ENCODE measurements around the gene CERS6.
A peak's percentile ranks its signal among the peaks of the same experiment; 100 is the strongest.

CERS6 gene

GRCh38 chr2:168611091-168611490 is 155.0 kb downstream of the CERS6 start:
- Mint-ChIP-seq H3K4me3 (no peak overlapping the region), H3K36me3 (peaks cover 30% of the 10 kb centered on the region), H3K4me1 (ENCODE audit: low read depth) (peaks cover 39% of the 10 kb centered on the region), H3K27ac (no peak overlapping the region), H3K27me3 (no peaks in the 10 kb centered on the region), H3K9me3 (ENCODE audit: low read depth) (peaks cover 11% of the 10 kb centered on the region)

DNA sequence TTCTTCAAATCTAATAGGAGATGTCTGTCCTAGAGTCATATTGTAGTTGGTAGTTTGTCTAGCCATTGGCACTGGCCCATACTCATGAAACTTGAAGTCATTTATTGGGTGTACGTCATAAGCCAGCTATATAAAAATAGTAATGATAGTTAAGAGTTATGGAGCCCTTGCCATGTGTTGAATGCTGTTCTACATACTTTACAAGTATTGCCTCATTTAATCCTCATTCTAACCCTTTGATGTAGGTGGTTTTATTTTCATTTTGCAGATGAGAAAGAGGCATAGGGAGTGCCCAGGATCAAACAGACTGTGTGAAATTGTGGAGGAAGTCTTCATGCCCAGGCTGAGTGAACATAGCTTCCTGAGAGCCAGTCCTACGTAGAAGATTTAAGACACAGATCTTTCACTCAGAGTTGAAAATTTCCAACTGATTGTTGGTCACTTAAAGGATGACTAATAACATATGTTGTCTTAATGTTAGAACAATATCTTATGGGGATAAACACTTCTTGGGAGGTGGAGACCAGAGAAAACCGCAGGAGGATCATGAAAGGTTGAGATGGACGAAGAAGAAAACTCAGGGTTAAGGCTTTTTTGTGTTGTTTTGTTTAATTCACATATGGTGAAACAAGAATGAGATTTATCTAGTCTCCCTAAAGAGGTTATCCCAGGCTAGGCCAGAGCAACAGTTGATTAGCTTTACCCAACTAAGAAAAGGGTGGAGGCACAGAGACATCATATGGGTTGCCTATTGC is 156.0 kb downstream of the CERS6 start:
- peaks cover 27% of the 10 kb centered on the region for H3K36me3 Mint-ChIP-seq
- peaks cover 45% of the 10 kb centered on the region for H3K4me1 Mint-ChIP-seq (ENCODE audit: low read depth)
- no peaks in the 10 kb centered on the region for H3K27me3 Mint-ChIP-seq
- peaks cover 5% of the 10 kb centered on the region for H3K9me3 Mint-ChIP-seq (ENCODE audit: low read depth)
- H3K27ac Mint-ChIP-seq, result peak overlapping the region; percentile 61
- H3K4me3 Mint-ChIP-seq, result peak overlapping the region; percentile 51

DNA sequence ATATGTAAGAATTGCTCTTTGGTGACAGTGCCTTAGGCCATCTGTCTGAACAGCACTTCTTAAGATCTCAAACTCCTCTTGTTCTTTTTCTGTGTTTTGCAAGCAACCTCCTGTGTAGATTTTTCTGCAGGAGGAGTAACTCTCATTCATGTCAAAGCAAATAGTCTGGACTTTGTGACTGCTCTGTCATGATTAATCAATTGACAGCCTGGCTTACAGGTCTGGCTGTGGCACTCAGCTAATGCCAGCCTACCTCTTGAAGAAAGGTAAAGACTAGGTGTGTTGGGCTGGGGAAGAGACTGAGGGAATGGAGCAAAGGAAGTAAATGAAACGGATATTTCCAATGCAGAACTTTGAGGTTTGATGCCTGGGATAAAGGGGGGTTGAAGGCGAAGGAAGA is 156.6 kb downstream of the CERS6 start:
- no peak overlapping the region for H3K4me3 Mint-ChIP-seq
- peaks cover 45% of the 10 kb centered on the region for H3K4me1 Mint-ChIP-seq (ENCODE audit: low read depth)
- no peak overlapping the region for H3K27ac Mint-ChIP-seq
- peaks cover 29% of the 10 kb centered on the region for H3K36me3 Mint-ChIP-seq
- H3K27me3 Mint-ChIP-seq, result no peaks in the 10 kb centered on the region
- peaks cover 6% of the 10 kb centered on the region for H3K9me3 Mint-ChIP-seq (ENCODE audit: low read depth)

DNA sequence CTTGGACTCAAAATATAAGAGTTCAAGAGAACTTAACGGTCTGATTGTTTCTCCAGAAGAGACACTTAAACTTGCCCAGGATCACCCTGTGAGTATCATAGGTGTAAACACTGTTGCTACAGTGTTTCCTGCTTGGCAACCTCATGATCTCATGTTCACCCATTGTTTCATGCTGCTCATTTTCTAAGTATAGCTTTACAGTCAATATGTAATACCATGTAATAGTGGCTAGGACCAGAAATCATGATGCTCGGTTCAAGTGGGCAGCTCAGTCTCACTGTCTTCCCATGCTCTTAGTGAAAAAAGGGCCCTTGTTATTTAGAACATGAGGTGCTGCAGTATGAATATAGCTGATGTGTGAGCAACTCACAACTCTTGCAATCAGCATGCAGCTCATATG is 157.5 kb downstream of the CERS6 start:
- H3K36me3 Mint-ChIP-seq, result peaks cover 27% of the 10 kb centered on the region
- peaks cover 6% of the 10 kb centered on the region for H3K9me3 Mint-ChIP-seq (ENCODE audit: low read depth)
- no peak overlapping the region for H3K4me3 Mint-ChIP-seq
- H3K27ac Mint-ChIP-seq, result no peak overlapping the region
- no peaks in the 10 kb centered on the region for H3K27me3 Mint-ChIP-seq
- H3K4me1 Mint-ChIP-seq (ENCODE audit: low read depth), result peaks cover 41% of the 10 kb centered on the region

GRCh38 chr2:168614172-168615018 is 158.3 kb downstream of the CERS6 start:
- peaks cover 21% of the 10 kb centered on the region for H3K36me3 Mint-ChIP-seq
- peaks cover 6% of the 10 kb centered on the region for H3K9me3 Mint-ChIP-seq (ENCODE audit: low read depth)
- H3K4me1 Mint-ChIP-seq (ENCODE audit: low read depth), result peaks cover 40% of the 10 kb centered on the region
- no peaks in the 10 kb centered on the region for H3K27me3 Mint-ChIP-seq
- H3K27ac Mint-ChIP-seq, result peak overlapping the region; percentile 24
- H3K4me3 Mint-ChIP-seq, result no peak overlapping the region

DNA sequence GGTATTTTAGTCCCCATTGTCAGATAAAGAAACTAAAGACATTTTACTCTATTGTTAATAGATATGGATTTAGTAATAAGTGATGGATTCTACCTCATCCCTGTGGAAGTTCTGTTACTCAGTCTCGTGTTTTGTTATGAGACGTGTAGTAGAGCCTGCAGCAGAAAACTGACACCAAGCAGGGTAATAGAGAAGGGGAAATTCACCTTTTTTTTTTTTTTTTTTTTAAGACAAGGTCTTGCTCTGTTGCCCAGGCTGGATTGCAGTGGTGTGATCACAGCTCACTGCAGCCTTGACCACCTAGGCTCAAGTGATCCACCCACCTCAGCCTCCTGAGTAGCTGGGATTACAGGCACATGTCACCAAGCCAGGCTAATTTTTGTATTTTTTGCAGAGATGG is 164.5 kb downstream of the CERS6 start:
- no peak overlapping the region for H3K4me3 Mint-ChIP-seq
- no peak overlapping the region for H3K27ac Mint-ChIP-seq
- peaks cover 3% of the 10 kb centered on the region for H3K9me3 Mint-ChIP-seq (ENCODE audit: low read depth)
- H3K27me3 Mint-ChIP-seq, result no peaks in the 10 kb centered on the region
- peaks cover 6% of the 10 kb centered on the region for H3K36me3 Mint-ChIP-seq
- H3K4me1 Mint-ChIP-seq (ENCODE audit: low read depth), result peaks cover 41% of the 10 kb centered on the region

GRCh38 chr2:168622559-168622958 is 166.5 kb downstream of the CERS6 start:
- Mint-ChIP-seq H3K36me3 (no peaks in the 10 kb centered on the region), H3K4me3 (no peak overlapping the region), H3K4me1 (ENCODE audit: low read depth) (peaks cover 44% of the 10 kb centered on the region), H3K27me3 (no peaks in the 10 kb centered on the region), H3K27ac (no peak overlapping the region), H3K9me3 (ENCODE audit: low read depth) (no peaks in the 10 kb centered on the region)

DNA sequence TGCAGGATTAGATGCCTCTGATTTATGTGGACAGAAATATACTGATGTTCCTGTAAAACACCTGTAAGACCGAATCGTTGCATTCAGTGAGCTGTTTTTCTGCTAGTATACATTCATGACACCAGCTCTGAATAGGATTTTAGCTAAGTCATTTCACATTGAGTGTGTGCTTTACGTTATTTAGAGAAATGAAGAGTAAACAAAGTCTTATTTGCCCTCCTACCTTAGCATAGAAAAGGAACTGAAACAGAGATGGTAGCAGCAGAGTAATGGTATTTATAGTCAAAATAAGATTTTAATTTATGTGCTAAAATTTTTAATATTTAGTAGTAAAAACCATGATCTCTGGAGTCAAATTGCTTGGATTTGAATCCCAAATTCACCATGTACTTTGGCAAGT is 168.0 kb downstream of the CERS6 start:
- Mint-ChIP-seq H3K4me3 (no peak overlapping the region), H3K9me3 (ENCODE audit: low read depth) (no peaks in the 10 kb centered on the region), H3K36me3 (peaks cover 3% of the 10 kb centered on the region), H3K4me1 (ENCODE audit: low read depth) (peaks cover 47% of the 10 kb centered on the region), H3K27me3 (no peaks in the 10 kb centered on the region), H3K27ac (no peak overlapping the region)

GRCh38 chr2:168626096-168626495 is 170.0 kb downstream of the CERS6 start:
- H3K9me3 Mint-ChIP-seq (ENCODE audit: low read depth), result no peaks in the 10 kb centered on the region
- no peak overlapping the region for H3K4me3 Mint-ChIP-seq
- H3K36me3 Mint-ChIP-seq, result peaks cover 5% of the 10 kb centered on the region
- no peaks in the 10 kb centered on the region for H3K27me3 Mint-ChIP-seq
- H3K4me1 Mint-ChIP-seq (ENCODE audit: low read depth), result peaks cover 42% of the 10 kb centered on the region
- peak overlapping the region; percentile 1 for H3K27ac Mint-ChIP-seq

GRCh38 chr2:168626647-168627046 is 170.6 kb downstream of the CERS6 start:
- no peaks in the 10 kb centered on the region for H3K9me3 Mint-ChIP-seq (ENCODE audit: low read depth)
- H3K4me3 Mint-ChIP-seq, result no peak overlapping the region
- H3K27me3 Mint-ChIP-seq, result no peaks in the 10 kb centered on the region
- peaks cover 39% of the 10 kb centered on the region for H3K4me1 Mint-ChIP-seq (ENCODE audit: low read depth)
- H3K36me3 Mint-ChIP-seq, result peaks cover 5% of the 10 kb centered on the region
- no peak overlapping the region for H3K27ac Mint-ChIP-seq

DNA sequence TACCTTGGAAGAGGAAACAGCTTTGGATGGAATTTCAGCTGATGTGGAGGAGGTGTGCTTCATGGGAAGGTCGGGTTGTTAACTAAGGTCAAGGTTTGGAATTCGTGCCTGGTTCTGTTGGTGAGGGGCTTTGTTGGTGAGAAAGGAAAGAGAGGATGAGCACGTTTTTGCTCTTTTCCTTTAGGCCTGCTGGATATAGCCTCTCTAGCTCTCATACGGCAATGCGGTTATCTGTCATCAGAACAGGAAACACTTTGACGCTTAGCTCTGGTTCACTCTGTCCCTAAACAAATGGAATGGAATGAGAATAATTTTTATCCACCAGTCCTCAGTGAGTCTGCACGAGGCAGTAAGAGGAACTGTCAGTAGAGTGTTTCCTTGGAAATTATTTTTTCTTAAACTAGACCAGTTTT is 176.6 kb downstream of the CERS6 start:
- peaks cover 17% of the 10 kb centered on the region for H3K4me1 Mint-ChIP-seq (ENCODE audit: low read depth)
- no peak overlapping the region for H3K27ac Mint-ChIP-seq
- H3K36me3 Mint-ChIP-seq, result peaks cover 5% of the 10 kb centered on the region
- no peaks in the 10 kb centered on the region for H3K27me3 Mint-ChIP-seq
- H3K9me3 Mint-ChIP-seq (ENCODE audit: low read depth), result no peaks in the 10 kb centered on the region
- H3K4me3 Mint-ChIP-seq, result no peak overlapping the region

DNA sequence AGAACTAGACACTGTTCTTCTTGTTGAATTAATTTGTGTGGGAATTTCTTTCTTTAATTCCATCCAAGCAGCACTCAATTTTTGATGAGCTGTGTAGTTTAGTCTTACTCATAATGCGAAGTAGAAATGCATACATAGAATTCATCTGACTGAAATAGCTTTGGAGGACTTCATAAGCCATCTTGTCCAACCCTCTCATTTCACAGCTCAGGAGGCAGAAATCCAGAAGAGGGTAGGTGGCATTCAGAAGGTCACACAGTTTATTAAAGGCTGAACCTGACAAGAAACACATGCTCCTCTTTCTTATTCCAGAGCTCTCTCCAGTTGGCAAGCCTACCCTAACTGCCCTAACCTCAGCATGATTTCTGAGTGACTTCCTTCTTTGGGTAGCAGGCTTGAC is 177.1 kb downstream of the CERS6 start:
- peaks cover 5% of the 10 kb centered on the region for H3K36me3 Mint-ChIP-seq
- no peaks in the 10 kb centered on the region for H3K27me3 Mint-ChIP-seq
- H3K4me1 Mint-ChIP-seq (ENCODE audit: low read depth), result peaks cover 16% of the 10 kb centered on the region
- H3K4me3 Mint-ChIP-seq, result no peak overlapping the region
- H3K27ac Mint-ChIP-seq, result no peak overlapping the region
- H3K9me3 Mint-ChIP-seq (ENCODE audit: low read depth), result no peaks in the 10 kb centered on the region

DNA sequence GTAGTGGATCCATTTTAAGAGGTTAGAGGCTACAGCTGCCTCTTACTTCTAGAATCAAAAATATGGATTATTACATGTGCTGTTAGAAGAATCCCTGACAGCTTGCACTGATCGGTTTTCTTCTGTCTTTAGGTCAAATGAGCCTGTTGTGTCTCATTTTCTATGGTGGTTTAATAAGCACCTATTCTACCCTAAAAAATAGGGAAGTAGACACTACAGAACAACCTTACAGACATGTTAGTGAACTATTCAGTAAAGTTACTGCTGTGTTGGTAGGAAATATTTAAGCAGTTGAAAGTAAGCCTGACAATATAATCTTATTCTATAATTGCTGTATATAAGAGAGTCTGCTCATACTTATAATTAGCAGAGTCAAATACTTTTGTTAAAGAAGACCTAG is 177.8 kb downstream of the CERS6 start:
- Mint-ChIP-seq H3K4me1 (ENCODE audit: low read depth) (peaks cover 17% of the 10 kb centered on the region), H3K4me3 (no peak overlapping the region), H3K27ac (no peak overlapping the region), H3K27me3 (no peaks in the 10 kb centered on the region), H3K36me3 (peaks cover 2% of the 10 kb centered on the region), H3K9me3 (ENCODE audit: low read depth) (no peaks in the 10 kb centered on the region)

GRCh38 chr2:168635065-168635577 is 179.0 kb downstream of the CERS6 start:
- no peaks in the 10 kb centered on the region for H3K9me3 Mint-ChIP-seq (ENCODE audit: low read depth)
- H3K4me3 Mint-ChIP-seq, result no peak overlapping the region
- no peaks in the 10 kb centered on the region for H3K36me3 Mint-ChIP-seq
- H3K27ac Mint-ChIP-seq, result no peak overlapping the region
- H3K27me3 Mint-ChIP-seq, result no peaks in the 10 kb centered on the region
- peaks cover 21% of the 10 kb centered on the region for H3K4me1 Mint-ChIP-seq (ENCODE audit: low read depth)

DNA sequence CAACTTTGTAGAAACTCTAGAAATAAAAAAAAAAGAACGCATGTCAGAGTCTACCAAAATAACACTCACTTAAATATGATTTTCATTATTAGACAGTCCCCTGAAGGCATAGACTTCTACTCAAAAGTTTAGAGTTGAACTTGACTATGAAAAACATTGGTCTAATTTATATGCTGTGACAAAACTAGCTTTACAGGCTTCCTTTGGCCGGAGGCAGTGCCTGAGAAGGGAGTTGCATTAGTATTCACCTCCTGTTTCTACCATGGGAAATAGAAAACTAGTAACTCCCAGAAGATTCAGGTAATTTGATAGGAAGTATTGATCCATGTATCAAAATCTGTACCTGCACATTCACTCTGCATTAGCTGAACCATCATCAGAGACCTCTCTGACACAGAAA is 182.9 kb downstream of the CERS6 start:
- Mint-ChIP-seq H3K4me3 (no peak overlapping the region), H3K4me1 (ENCODE audit: low read depth) (peaks cover 27% of the 10 kb centered on the region), H3K27ac (no peak overlapping the region), H3K27me3 (no peaks in the 10 kb centered on the region), H3K9me3 (ENCODE audit: low read depth) (no peaks in the 10 kb centered on the region), H3K36me3 (peaks cover 9% of the 10 kb centered on the region)

Measured in activated naive CD8-positive, alpha-beta T cell (primary cell).